ENCODE results near the gene C16orf95.
"Not testable (repeated sequence)": the region's sequence is repeated elsewhere in the genome, so short reads cannot be mapped to it uniquely, and the experiment has no call there.

Gene C16orf95

DNA sequence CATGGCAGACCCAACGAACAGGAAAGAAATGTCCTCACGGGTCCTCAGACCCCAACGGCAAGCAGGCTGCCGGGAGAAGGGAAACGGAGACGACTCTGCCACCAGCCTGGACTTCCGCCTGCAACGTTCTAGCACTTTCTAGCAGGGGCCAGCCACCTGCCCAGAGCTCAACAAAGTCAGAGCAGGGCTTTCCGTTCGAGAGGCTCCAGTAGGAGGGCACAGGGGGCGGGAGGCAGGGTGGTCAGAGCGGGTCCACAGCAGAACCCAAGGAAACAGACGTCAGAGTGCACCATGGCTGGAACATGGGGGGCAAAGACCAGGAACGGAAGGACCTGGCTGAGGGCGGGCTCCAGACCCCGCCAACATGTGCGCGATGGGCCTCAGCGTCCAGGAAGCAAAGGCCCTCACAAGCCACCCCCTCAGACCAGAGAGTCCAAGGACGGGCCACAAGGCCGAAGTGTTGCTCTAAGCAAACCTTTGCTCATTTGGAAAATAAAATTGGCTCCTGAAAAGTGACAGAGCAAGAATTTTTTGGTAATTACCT is 29.4 kb upstream of the C16orf95 start:
- no peak for DNase-seq

DNA sequence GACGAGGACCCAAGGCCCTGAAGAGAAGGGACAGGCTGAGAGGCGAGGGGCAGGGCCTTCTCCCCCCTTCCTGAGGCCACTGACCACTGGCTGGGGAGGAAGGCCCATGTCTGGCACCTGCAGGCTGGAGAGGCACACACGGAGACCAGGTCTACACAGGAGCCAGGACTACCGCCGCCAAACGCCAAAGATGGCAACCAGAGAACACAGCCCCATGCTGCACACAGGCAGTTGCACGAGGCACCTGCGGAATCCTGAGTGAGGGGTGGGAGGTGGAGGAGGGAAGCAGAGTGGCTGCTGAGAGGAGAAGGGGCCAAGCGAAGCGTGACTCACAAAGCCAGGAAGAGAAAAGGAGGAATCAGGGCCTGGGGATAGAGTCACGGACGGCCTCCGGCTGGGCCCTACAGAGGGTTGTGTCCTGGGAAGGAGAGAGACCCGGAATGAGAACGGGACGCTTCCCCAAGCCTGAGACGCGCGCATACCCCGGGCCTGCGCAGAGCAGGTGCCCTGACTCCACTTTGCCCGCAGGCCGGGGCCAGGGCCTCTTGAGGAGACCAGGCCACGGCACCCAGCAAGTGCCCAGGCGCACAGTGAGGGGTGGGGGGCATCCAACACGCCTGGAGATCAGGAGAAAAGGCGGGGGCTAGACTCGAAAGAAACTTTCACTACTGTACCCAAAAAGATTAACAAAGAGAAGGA is 28.7 kb upstream of the C16orf95 start:
- DNase-seq: no peak

DNA sequence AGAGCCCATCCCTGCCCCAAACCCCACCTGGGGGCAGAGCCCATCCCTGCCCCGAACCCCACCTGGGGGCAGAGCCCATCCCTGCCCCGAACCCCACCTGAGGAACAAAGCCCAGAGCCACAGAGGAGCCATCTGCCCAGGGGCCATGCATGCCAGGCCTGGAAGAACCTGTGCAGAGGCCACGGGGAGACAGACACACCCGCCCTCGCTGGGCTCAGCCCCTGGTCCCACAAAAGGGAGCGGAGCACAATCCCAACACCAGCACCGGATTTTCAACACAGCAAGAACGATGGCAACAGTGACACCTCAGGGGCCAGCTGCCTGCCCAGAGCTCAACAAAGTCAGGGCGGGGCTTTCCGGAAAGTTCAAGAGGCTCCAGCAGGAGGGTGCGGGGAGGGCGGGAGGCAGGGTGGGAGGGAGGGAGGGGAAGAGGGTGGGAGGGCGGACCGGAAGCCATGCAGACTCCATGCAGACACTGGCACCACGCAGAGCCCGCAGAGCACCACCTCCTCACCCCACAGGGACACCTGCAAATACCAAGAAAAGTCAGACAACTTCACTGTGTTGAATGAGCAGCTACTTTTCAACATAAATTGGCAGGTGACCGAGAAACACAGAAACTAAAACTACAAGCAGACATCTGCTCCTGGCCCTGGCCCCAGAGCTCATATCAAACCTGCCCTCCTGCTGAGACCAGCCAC is 27.9 kb upstream of the C16orf95 start:
- DNase-seq: no peak

DNA sequence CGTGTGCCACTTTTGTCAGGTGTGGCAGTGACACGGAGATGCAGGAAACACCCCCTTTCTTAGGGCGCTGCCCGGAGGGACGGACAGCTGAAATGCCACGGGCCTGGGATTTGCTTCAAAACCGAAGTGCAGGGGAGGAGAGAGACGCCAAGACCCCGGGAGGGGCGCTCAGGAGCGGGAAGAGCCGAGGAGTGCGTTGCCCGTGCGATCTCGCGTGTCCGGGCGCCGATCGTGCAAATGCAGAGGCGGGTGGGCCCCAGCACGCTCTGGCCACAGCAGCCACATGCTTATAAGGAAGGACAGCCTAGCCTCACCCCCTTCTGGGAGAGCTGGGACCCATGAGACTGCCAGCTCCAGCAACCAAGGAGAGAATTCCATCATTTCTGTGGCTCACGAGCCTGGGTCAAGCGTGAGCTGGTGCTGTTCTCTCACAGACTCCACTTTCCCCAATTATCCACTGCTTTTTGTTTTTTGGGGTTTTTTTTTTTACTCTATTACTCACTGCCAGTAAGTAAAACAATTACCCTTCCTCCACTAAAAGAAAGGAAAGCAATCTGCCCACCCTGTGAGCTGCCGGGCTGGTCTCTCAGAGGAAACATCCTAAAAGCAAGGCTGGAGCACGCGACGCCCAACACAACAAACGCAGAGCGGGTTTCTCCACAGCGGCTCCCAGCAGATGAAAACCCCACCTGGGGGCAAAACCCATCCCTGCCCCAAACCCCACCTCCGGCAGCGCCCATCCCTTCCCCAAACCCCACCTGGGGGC is 27.2 kb upstream of the C16orf95 start:
- no peak for DNase-seq

DNA sequence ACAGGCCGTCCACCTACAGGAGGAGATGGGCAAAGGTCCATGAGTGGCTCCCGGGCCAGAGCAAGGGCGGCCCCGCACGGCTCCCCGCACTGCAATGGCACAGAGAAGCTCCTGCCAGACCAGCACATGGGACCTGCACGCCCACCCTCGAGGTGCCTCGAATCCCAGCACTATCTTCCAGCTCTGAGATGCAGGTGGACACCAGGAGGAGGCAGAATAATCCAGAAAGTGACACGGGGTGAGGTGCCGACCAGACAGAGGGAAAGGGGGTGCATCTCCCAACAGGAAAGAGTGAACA is 26.5 kb upstream of the C16orf95 start:
- no peak for DNase-seq

DNA sequence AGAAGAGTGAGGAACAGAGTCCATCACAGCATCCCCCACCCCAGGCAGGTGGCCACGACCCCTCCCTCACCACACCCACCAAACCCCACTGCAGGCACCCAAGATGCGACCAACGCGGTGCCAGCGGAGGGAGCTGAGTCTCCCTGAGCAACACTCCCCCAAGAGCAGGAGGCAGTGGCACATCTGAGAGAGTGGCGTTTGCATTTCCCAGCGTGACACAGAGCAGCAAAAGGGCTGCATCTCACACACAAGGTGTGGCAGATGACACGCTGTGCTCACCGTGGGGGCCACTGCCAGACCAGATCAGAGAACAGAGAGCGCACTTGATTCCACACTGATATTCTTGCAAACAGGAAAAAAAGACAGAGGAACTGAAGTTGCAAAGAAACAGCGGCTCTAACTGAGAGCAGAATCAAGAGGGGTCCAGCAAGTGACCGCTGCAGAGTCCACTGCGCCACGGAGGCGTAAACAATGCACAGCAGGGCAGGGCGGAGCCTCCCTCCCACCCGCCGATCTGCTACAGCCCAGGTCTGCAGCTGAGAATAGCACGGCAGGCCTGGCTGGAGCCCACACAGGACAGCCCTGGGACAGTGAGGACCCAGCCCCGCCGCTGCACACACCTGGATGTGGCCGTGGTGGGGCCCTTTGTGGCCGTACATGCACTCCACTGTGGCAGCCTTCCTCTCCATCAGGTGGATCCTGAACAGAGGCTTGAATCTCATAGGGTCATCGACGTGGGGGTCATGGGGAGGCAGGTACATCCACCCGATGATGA is 26.0 kb upstream of the C16orf95 start:
- no peak for DNase-seq

DNA sequence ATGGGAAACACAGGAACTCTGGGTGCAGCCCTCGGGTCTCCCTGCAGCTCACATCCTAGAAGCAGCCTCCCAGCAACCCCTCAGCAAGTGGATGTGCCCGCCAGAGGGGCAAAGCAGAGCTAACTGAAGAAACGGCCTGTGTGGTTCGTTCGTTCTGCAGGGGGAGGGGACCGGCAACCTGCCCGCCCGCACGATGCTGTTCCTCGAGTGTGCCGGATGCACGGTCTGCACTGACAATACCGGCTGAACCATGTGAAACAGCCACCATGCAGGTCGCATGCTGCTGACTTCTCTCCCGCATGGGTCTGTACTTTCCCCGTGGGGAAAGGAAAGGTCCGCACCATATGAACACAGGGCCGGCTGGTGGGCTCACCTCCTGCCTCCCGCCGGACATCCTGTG is 25.3 kb upstream of the C16orf95 start:
- no peak for DNase-seq

DNA sequence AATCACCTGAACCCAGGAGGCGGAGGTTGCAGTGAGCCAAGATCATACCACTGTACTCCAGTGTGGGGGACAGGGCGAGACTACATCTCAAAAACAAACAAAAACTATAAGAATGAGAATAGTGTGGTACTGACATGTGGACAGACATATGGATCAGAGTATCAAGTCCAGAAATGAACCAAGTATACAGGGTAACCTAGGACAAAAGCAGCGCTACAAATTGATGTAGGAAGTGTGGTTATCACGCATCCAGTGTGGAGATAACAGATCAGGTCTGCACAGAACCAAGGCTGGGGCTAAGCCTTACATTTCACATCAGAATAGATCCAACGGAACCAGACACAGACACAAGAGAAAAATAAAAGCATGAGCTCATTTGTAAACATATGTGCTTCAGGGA is 23.0 kb upstream of the C16orf95 start:
- DNase-seq: no peak

DNA sequence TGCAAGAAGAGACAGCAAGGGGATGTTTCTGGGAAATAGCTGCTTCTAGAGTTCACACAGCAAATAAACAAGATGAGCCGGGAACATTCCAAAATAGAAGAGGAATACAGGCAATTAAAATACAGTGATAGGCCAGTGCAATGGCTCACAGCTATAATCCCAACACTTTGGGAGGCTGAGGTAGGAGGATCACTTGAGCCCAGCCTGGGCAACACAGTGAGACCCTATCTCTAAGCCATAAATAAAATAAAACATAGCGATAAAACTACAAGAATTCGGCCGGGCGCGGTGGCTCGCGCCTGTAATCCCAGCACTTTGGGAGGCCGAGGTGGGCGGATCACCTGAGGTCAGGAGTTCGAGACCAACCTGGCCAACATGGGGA is 22.5 kb upstream of the C16orf95 start:
- not testable (repeated sequence) for DNase-seq

DNA sequence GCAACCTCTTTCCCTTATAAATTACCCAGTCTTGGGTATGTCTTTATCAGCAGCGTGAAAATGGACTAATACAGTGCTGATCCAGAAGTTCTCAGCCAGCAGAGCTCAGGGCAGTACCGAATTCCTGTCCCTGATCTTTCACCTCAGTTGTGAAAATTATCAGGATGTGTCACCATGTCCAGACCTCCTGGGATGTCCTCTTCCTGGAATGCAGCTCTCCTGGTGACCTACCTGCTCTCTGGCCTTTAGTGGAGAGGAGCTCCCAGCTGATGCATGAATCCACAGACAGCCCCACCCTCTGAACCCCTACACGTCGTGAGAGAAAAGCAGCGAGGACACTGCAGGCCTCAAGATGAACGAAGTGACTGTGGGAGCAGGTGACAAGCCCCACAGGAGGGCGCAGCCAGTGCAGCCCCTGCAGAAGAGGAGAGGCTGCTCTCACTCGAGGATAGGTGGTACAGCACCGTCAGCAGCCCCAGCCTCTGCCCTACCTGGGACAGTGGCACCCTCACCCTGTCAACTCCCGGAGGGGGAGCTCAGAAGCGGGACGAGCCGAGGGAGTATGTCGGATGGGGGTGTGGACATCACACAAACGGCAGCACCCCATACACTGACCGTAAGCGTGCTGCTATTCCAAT is 22.0 kb upstream of the C16orf95 start:
- DNase-seq: no peak

DNA sequence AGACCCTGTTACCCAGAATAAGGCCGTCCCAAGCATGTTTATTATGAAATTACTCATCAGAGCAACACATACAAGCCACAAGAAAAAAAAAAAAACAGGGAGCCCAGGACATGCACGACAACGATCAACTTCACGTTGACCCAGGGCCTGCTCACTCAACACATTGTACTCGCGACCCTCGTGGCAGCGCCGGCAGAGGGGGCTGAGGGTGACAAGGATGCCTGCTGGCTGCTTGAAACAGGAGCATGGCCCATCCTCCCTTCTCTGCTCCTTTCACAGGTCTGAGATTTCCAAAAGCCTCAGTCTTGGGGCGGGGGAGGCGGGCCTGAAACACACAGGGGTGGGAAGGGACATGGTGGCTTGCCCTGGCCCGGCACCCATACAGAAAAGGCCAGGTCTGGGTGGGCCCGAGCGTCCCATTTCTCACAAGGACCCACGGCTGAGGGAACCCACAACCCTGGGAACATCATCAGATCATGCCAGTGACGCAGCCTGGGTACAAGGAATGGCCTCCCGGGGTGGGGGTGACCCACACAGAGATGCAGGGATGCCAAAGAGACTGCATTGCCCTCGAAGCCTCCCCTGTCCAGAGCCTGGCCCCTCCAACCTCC is 21.1 kb upstream of the C16orf95 start:
- no peak for DNase-seq

DNA sequence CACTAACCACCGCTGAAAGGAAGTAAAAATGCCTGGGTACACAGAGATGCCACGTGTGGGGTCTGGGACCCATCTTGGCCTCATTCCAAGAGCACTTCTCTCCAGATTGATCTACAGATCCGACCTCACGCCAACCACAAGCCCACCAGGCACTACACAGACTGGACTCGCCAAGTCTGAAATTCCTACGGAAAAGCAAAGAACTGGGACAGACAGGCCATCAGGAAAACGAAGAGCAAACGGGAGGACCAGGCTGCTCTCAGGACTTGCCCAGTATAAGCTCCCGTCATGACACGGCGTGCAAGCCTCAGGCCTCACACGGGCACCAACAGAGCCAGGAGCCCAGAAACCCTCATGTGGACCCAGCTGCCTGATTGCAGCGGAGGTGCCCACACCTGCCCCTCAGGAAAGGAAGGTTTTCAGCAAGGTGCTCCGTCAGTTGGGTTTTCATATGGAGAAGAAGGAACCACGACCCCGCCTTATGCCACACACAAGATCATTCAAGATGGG is 20.1 kb upstream of the C16orf95 start:
- DNase-seq: no peak

DNA sequence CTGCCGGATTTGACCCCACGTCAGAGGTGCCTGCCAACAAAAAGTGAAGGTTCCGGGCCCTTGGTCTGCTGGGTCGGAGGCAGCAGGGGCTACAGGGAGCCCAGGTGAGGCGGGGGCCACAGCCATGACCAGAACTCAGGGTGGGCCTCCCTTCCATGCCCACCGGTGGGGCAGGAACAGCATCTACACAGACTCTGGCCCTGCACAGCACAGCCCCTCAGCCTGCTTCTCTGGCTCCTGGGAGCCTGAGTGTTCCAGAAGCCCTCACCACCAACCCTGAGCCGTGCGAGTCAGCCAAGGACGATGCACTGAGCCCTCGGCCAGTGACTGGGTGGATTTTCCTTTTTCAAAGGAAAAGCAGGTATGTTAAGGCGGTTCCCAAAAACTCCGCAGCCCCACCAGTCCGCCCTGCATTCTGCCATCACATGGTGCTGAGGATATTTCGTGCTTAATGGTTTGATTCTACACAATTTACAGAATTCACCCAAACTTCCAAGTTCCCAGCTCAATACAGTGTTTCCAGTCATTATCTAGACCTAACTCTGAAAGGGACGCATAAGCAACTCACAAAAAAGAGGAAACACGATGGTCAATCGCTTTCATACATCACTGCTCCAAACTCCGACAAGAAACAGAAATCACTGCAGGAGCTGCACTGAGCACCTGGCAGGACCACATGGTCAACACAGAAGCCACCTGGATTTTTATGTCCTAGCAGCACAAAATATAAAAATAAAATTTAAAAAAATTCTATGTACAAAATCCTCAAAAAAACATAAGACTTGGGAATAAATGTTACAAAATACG is 19.4 kb upstream of the C16orf95 start:
- DNase-seq: no peak

DNA sequence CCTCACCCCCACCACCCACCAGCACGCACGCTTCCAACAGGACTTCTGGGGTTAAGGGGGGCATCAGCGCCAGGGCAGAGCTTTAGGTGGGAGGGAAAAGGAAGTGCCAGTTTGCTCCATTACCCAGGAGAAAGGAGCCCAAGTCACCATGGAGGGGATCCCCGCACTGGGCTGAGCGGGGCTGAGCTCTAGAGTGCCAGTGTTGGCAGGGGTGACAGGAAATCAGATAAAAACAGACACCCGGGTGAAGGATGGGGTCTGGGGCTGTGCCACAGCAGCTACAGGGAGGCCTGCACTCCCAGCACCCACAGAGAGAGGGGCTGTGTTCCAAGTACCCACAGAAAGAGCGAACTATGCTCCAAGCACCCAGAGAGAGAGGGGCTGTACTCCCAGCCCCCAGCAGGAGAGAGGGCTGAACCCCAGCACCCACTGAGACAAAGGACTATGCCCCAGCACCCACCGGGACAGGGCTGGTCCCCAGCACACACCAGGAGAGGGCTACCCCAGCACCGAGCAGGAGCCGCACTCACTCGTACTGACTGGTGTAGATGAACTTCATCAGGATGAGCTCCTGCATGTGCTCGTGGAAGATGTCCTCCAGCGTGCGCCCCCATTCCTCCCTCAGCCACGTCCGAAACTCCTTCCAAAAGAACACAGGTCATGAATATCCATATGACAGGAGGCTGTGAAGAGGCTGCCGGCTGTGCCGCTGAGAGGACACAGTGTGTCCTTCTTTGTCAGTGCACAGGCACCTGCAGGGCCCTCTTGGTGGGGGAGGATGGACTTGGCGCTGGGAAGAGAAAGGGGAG is 18.6 kb upstream of the C16orf95 start:
- DNase-seq: no peak

DNA sequence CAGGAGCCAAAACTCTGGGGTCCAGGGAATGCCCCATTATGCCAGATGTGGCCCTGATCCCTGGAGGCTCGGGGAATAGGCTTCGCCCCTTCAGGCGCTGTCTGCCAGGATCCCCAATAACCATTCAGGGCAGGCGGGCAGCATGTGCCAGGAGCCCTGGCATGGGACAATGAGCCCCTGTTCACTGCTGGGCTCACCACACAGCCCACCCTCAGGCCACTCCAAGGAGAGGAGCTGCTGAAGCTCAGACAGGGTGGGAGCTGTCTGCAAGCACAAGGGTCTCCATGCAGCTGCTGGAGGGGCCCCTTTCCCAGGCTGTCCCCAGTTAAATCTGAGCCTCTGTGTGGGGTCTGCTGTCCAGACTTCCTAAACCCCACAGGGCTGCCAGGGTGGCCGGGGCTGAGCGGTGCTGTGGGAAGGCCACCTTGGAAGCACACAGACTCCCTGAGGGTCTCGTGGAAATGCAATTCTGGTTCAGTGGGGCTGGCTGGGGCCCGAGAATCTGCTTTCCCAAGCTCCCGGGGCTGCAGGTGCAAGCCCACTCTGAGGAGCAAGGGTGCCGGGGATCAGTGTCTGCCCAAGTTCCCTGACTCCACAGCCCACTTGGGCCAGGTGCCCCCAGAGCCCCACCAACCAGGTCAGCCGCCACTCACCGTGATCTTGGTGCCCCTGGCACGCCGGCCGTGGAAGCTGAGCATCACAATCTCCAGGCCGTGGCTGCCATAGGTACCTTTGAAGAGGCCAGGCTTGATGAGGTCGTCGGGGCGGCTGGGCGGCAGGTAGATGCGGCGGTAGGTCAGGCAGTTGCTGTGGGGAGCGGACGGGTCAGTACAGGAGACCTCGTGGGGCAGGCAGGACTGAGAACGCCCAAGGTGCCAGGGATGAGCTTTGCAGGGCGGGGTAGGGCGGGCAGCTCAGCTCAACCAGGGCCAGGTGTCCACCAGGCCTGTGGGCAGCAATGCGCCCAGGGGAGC is 17.7 kb upstream of the C16orf95 start:
- DNase-seq: no peak

DNA sequence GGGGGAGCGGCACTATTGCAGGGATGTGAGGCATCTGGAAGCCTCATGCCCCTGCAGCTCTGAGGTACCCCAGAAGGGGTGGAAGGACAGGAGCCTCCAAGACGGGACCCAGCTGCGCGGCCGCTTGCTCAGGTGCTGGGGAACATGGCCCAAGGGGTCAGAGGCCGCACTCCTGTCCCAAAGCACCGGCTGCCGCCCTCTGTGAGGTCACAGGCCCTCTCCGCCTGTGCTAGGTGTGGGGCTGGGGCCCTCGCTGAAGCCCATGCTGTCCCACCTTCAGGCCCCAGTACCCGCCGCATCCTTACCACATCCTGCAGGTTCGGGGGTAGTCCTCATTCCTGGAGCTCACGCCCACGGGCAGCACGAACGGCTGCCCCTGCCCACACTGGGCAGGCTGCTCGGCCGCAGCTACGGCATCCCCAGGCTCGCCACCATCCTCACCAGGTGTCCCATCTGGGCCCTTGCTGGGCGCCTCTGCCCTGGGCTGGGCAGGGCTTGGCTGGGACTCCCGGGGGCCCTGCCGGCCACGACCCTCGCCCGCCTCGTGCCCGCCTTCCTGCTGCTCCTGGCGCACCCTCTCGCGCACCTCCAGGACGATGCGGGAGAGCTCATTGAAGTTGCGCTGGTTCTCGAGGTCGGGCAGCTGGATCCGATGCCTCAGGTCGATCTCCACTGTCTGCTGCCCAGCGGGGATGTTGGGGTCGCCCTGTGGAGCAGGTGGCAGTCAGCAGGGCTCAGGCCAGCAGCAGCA is 16.6 kb upstream of the C16orf95 start:
- DNase-seq: no peak

DNA sequence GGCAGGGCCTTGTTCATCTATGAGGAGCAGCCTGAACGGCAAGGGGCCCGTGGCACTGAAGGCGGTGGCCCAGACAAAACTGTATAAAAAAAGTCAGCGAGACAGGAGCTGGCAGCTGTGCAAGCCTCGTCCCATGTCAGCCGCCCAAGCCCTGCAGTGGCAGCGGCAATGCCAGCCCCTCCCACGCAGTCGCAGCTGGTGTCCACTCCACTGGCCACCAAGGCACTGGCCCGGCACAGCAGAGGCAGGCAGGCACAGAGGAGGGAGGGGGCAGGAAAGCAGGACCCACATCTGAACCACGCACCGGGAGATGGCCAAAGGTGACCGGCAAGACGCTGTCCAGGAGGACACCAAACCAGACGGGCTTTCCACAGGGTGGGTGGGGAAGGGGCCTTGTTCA is 15.9 kb upstream of the C16orf95 start:
- DNase-seq: no peak

DNA sequence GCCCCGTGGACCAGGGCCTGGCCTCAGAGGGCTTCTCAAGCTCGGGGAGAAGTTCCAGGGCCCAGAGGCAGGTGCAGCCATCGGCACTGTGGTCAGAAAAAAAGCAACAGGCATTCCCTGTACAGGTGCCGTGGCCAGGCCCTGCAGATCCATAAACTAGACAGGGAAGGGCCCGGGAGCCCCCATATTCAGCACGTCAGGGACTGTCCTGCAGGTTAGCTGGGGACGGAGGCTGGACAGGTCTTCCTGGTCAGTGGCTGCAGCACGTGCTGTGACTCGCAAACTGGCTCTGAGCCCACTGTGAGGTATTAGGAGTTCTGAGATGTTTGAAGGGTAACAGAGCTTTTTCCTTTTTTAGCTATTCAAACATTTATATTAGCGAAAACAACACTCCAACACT is 15.0 kb upstream of the C16orf95 start:
- no peak for DNase-seq

Measured in NCI-H446 (cell line).